GDM1 (cell line): ENCODE data around the gene LZTFL1.

Experiments
- DNase-seq: peaks from one replicate; lab custom pipeline; 2025; lab: John Stamatoyannopoulos, UW

LZTFL1 gene

GRCh38 chr3:45786801-45787495 is 55.0 kb downstream of the LZTFL1 start:
- no peak for DNase-seq

DNA sequence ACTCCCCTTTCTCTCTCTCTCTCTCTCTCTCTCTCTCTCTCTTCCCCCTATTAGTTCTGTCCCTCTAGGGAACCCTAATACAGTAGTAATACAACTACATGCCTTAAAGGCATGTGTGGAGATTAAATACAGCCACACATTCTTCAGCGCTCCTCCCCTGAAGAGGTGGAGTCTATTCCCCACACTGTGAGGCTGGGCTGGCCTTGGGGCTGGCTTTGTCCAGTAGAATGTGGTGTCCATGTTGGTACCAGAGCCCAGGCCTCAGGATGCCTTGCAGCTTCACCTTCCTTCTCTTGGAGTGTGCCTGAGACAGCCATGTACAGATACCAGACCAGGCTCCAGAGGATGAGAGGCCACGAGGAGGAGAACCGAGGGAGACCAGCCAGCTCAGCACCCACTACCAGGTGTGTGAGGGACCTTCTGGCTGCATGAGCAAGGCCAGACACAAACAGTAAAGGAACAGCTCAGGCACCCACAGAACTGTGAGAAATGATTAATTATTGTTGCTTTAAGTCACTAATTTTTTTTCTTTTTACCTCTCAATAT is 56.2 kb downstream of the LZTFL1 start:
- DNase-seq, result no peak

GRCh38 chr3:45783667-45784066 is 58.3 kb downstream of the LZTFL1 start:
- DNase-seq, result no peak

DNA sequence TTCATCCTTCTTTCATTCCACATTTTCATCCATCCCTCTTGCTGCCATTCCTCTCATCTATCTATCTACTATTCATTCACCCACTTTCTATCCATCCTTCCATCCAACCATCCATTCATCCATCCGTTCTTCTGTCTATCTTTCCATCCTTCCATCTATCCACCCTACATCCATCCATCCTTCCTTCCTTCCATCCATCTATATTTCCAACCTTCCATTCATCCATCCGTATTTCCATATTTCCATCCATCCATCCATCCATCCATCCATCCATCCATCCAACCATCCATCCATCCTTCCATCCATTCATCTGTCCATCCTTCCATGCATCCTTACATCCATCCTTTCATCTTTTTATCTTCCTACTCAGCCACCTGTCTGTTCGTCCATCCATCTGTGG is 59.5 kb downstream of the LZTFL1 start:
- no peak for DNase-seq

DNA sequence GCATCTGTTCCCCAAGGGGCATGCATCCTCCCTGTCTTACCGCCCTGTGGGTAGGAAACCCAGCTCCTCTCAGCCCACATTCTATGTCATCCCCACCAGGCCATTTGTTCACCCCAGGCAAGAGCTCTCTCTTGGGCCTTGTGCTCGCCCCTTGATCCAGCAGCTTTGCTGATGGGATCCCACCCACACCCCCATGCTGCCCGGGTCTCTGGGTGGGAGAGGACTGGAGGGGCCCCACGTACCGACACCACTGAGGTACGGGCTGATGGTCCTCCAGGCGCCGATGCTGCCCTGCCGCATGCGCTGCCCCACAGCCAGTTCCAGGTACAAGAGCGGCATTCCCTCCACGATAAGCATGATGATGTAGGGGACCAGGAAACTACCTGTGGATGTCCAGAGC is 60.1 kb downstream of the LZTFL1 start:
- no peak for DNase-seq

- DNase-seq, result no peak
Measured at GRCh38 chr3:45781271-45781670, 60.6 kb downstream of the LZTFL1 start.

- DNase-seq, result no peak
Measured at GRCh38 chr3:45779746-45780735, 61.9 kb downstream of the LZTFL1 start.

DNA sequence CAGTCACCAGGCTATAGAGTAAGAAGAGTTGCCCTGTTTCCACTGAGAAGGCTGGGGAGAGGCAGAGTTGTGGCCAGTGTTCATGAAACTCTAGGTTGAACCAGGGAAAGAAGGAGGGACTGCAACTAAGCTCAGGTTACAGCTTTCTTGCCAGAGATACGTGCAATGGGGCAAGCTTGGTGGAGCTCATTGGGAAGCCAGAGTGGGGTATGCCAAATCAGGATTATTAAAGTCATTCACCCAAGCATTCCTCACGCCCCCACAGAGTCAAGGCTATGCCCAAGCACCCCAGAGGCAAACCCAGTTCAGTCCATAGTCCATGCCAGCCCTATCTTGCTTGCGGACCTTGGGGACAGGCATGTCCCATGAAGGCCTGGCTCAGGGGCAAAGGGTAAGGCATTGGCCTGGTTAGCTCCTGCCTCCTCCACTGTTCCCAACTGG is 63.1 kb downstream of the LZTFL1 start:
- no peak for DNase-seq

- DNase-seq, result no peak
Measured at GRCh38 chr3:45777746-45778386, 64.1 kb downstream of the LZTFL1 start.

- no peak for DNase-seq
Measured at GRCh38 chr3:45777111-45777745, 64.7 kb downstream of the LZTFL1 start.

- no peak for DNase-seq
Measured at GRCh38 chr3:45776611-45777010, 65.3 kb downstream of the LZTFL1 start.

DNA sequence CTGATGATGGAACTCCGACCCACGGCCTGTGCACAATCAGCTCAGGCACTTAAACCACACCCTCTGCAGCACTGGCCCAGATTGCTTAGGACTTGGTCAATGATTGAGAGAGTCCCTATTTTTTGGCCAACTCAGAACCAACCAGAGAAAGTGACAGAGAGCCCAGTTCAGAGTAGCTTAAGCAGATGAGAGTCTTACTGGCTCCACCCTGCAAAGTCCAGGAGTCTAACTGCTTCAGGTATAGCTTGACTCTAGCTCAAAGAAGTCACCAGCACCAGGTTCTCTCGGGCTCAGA is 65.7 kb downstream of the LZTFL1 start:
- DNase-seq, result no peak

DNA sequence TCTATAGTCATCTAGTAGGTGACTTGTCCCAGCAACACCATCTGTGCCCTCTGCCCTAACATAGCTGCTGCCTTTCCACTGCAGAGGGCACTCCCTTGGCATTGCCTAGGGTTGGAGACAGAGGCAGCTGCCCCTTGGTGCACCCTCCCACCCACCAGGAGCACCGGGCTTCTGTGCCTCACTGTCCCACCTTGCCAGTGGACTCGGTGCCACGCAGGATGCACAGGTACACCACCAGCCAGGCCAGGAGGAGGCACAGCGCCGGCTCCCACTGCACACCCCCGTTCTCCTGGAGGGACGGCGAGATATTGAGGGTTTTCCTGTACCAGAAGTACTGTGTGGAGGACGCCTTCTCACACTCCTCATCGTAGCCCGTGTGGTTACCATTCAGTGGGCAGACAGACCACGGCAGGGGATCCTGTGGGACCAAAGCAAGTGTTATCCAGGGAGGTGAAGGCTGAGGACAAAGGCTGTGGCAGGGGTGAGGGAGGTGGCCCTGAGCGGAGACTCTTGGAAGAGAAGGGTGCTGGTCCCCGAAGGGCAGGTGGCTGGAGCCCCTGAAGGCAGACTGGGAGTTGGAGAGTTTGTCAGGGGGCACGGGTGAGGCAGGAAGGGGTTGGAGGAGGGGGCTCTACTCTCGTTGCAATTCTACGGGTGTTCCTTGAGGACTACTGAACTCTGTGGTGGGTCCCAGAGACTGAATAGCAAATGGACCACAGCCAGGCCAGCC is 66.2 kb downstream of the LZTFL1 start:
- DNase-seq, result no peak

DNA sequence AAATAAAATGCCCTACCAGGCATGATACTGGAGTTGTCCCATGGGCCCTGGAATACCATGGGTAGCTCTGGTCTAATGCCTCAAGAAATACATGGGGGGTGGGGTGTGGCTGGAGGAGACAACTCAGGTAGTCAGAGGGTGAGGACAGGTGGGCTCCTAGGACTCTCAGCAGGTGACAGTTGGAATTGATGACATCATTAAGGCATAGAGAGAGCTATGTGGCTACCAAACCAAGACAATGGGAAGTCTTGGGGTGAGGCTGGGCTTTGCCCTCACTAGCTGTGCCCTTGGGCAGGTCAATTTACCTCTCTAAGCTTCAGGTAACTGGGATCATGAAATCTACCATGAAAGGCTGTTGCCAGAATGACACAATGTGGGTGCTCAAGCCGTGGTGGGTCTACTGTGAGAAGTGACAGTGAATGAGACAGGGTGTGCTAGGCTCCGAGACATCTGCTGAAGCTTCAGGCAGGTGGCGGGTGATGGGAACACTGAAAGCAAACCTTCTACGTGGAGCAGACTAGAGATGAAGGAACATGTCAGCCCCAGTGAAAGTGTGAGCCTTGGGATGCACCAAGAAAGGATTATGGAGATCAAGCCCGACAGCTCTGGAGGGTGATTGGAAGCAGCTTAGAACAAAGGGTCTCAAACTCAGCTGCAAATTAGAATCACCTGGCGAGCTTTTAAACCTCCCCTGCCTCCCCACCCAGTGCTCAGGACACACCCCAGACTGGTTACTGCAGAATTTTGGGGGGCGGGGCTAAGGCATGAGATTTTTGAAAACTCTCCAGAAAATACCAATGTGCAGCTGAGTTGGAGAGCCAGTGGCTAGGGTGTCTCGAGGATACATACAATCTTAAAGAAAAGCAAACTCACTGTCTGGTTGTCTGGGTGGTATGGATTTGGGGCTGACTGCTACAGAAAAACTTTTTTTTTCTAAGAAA is 67.1 kb downstream of the LZTFL1 start:
- DNase-seq, result no peak

GRCh38 chr3:45773714-45774449 is 68.0 kb downstream of the LZTFL1 start:
- no peak for DNase-seq
